Mesenchymal stem cell (in vitro differentiated cells and primary cell): ENCODE data around the gene PLD3.

ENCODE experiments used
- DNase-seq: peaks from one replicate; pipeline ENCODE4 v3.0.0-alpha.2; 2013
- H2AFZ ChIP-seq: one replicate; pipeline ENCODE4 v1.6.1; 2013; ENCODE audit warnings: low read depth, mild to moderate bottlenecking, control low read depth, inconsistent platforms, low read length, moderate library complexity
- H2AK5ac ChIP-seq: 2 replicates; pipeline ENCODE4 v1.6.1; 2013; ENCODE audit warnings: low read length, moderate library complexity, mild to moderate bottlenecking, inconsistent platforms; ENCODE audit not compliant: severe bottlenecking
- H2BK120ac ChIP-seq: one replicate; pipeline ENCODE4 v1.6.1; 2013; ENCODE audit warnings: low read depth, mild to moderate bottlenecking, inconsistent platforms, low read length, moderate library complexity
- H2BK12ac ChIP-seq, 2 experiments: one replicate each; pipeline ENCODE4 v1.6.1; 2013; ENCODE audit warnings: inconsistent platforms in 2 of 2, low read length in 2 of 2, mild to moderate bottlenecking in 2 of 2, moderate library complexity in 2 of 2, control low read depth in 1 of 2
- H2BK15ac ChIP-seq: one replicate; pipeline ENCODE4 v1.6.1; 2013; ENCODE audit warnings: mild to moderate bottlenecking, low read depth, inconsistent platforms; ENCODE audit not compliant: poor library complexity, severe bottlenecking
- H2BK5ac ChIP-seq: 2 replicates; pipeline ENCODE4 v1.6.1; 2013; ENCODE audit warnings: low read depth, mild to moderate bottlenecking, low read length, control low read depth, inconsistent platforms; ENCODE audit not compliant: poor library complexity, severe bottlenecking
- H3K14ac ChIP-seq, 2 experiments: one replicate each; pipeline ENCODE4 v1.6.1; 2013; ENCODE audit warnings: inconsistent platforms in 2 of 2, low read length in 2 of 2, control low read depth in 1 of 2, mild to moderate bottlenecking in 1 of 2, moderate library complexity in 1 of 2
- H3K18ac ChIP-seq, 2 experiments: one replicate each; pipeline ENCODE4 v1.6.1; 2013; ENCODE audit warnings: inconsistent platforms in 2 of 2, low read length in 2 of 2, control low read depth in 1 of 2, low read depth in 1 of 2, mild to moderate bottlenecking in 1 of 2
- H3K23ac ChIP-seq, 2 experiments: one replicate each; pipeline ENCODE4 v1.6.1; 2013; ENCODE audit warnings: inconsistent platforms in 2 of 2, low read length in 2 of 2, mild to moderate bottlenecking in 2 of 2, moderate library complexity in 2 of 2, control low read depth in 1 of 2
- H3K27ac ChIP-seq: 2 replicates; pipeline ENCODE4 v1.5.1; 2013; ENCODE audit warnings: mild to moderate bottlenecking, moderate library complexity, low read length, control low read depth, inconsistent platforms; ENCODE audit not compliant: poor library complexity, severe bottlenecking
- H3K27me3 ChIP-seq, 2 experiments: 2 replicates each; pipeline versions ENCODE4 v1.6.1 to v1.7.0; 2013; ENCODE audit warnings: low read length in 2 of 2, mild to moderate bottlenecking in 2 of 2, moderate library complexity in 2 of 2, control low read depth in 1 of 2, inconsistent platforms in 1 of 2; ENCODE audit not compliant: control insufficient read depth in 1 of 2, insufficient read depth in 1 of 2
- H3K36me3 ChIP-seq, 2 experiments: 2 replicates each; pipeline versions ENCODE4 v1.6.1 to v1.7.0; 2013; ENCODE audit warnings: low read length in 2 of 2, control low read depth in 1 of 2, inconsistent platforms in 1 of 2, low read depth in 1 of 2, mild to moderate bottlenecking in 1 of 2; ENCODE audit not compliant: insufficient read depth in 2 of 2, control insufficient read depth in 1 of 2
- H3K4ac ChIP-seq, 2 experiments: one replicate each; pipeline ENCODE4 v1.6.1; 2013; ENCODE audit warnings: inconsistent platforms in 2 of 2, low read length in 2 of 2, mild to moderate bottlenecking in 2 of 2, moderate library complexity in 2 of 2, control low read depth in 1 of 2, low read depth in 1 of 2
- H3K4me1 ChIP-seq: 2 replicates; pipeline ENCODE4 v1.6.1; 2013; ENCODE audit warnings: low read depth, low read length, control low read depth; ENCODE audit not compliant: control insufficient read depth, insufficient read depth
- H3K4me2 ChIP-seq: 2 replicates; pipeline ENCODE4 v1.6.1; 2013; ENCODE audit warnings: low read length, mild to moderate bottlenecking, inconsistent platforms; ENCODE audit not compliant: poor library complexity, severe bottlenecking
- H3K4me3 ChIP-seq, 2 experiments: 2 replicates each; pipeline versions ENCODE4 v1.5.1 to v1.7.0; 2013; ENCODE audit warnings: low read length in 2 of 2, mild to moderate bottlenecking in 2 of 2, control low read depth in 1 of 2, low read depth in 1 of 2; ENCODE audit not compliant: insufficient read depth in 1 of 2
- H3K79me1 ChIP-seq: replicated peaks from 2 replicates; pipeline ENCODE4 v1.6.1; 2013; ENCODE audit warnings: mild to moderate bottlenecking, control low read depth, low read length, inconsistent platforms; ENCODE audit not compliant: poor library complexity, severe bottlenecking
- H3K9ac ChIP-seq: 2 replicates; pipeline ENCODE4 v1.7.0; 2013; ENCODE audit warnings: mild to moderate bottlenecking, low read length, moderate library complexity
- H3K9me3 ChIP-seq: 2 replicates; pipeline ENCODE4 v1.7.0; 2013; ENCODE audit warnings: mild to moderate bottlenecking, low read length; ENCODE audit not compliant: control insufficient read depth
- H4K8ac ChIP-seq: one replicate; pipeline ENCODE4 v1.6.1; 2013; ENCODE audit warnings: inconsistent platforms, mild to moderate bottlenecking, low read length, moderate library complexity
- H4K91ac ChIP-seq: one replicate; pipeline ENCODE4 v1.6.1; 2013; ENCODE audit warnings: mild to moderate bottlenecking, low read length, inconsistent platforms
- WGBS: methylation state at CpG from one replicate; pipeline ENCODE4 v1.1.7; 2013; ENCODE audit warnings: mixed read lengths; 5-methylcytosine and 5-hydroxymethylcytosine counted together

PLD3 gene

GRCh38 chr19:40383668-40384248 lies 35.3 kb downstream of the PLD3 start:
- no peak overlapping the region for H3K27ac ChIP-seq
- peaks cover 5% of the 10 kb centered on the region for H3K4me1 ChIP-seq
- no peak overlapping the region for H4K8ac ChIP-seq
- peak overlapping the region in 1 of 2 experiments; percentile 30 for H3K23ac ChIP-seq
- no peaks in the 10 kb centered on the region for H3K79me1 ChIP-seq
- H3K4me3 ChIP-seq = no peak overlapping the region
- WGBS = 84% methylated on average over 28 of the region's 28 CpGs
- H3K4ac ChIP-seq = no peak overlapping the region
- peaks cover 16 to 27% of the 10 kb centered on the region in 2 experiments for H3K36me3 ChIP-seq
- DNase-seq = no peak
- no peaks in the 10 kb centered on the region for H3K9me3 ChIP-seq
- no peak overlapping the region for H2BK120ac ChIP-seq
- H2BK5ac ChIP-seq = no peak overlapping the region
- H3K14ac ChIP-seq = no peak overlapping the region
- H2AK5ac ChIP-seq = no peak overlapping the region
- peaks cover 0 to 5% of the 10 kb centered on the region in 2 experiments for H3K27me3 ChIP-seq
- H3K9ac ChIP-seq = no peak overlapping the region
- H2AFZ ChIP-seq = no peak overlapping the region
- no peak overlapping the region for H3K4me2 ChIP-seq
- no peak overlapping the region for H3K18ac ChIP-seq
- H4K91ac ChIP-seq = no peak overlapping the region
- no peak overlapping the region for H2BK12ac ChIP-seq
- no peak overlapping the region for H2BK15ac ChIP-seq

- WGBS = 93% methylated on average over 10 of the region's 10 CpGs
- Histone ChIP-seq H3K79me1 (no peaks in the 10 kb centered on the region), H4K8ac (no peak overlapping the region), H3K23ac (no peak overlapping the region), H2AK5ac (no peak overlapping the region), H3K4me2 (no peak overlapping the region), H3K9ac (no peak overlapping the region), H2BK15ac (no peak overlapping the region), H3K4me1 (peaks cover 3% of the 10 kb centered on the region), H2BK5ac (no peak overlapping the region), H2AFZ (no peak overlapping the region), H3K9me3 (no peaks in the 10 kb centered on the region), H3K14ac (no peak overlapping the region), H3K18ac (no peak overlapping the region), H2BK12ac (no peak overlapping the region), H4K91ac (no peak overlapping the region), H2BK120ac (no peak overlapping the region), H3K27ac (no peak overlapping the region), H3K27me3 (peaks cover 0 to 5% of the 10 kb centered on the region in 2 experiments), H3K4me3 (no peak overlapping the region), H3K4ac (no peak overlapping the region), H3K36me3 (peaks cover 0 to under 1% of the 10 kb centered on the region in 2 experiments)
- DNase-seq = no peak
Measured at GRCh38 chr19:40387155-40387554, 38.7 kb downstream of the PLD3 start.

GRCh38 chr19:40388481-40388880 lies 40.0 kb downstream of the PLD3 start:
- Histone ChIP-seq H4K8ac (no peak overlapping the region), H3K27me3 (peaks cover 0 to 5% of the 10 kb centered on the region in 2 experiments), H3K23ac (no peak overlapping the region), H3K14ac (peak overlapping the region in 1 of 2 experiments; percentile 1), H3K4ac (no peak overlapping the region), H2AK5ac (no peak overlapping the region), H3K4me2 (no peak overlapping the region), H3K9me3 (no peaks in the 10 kb centered on the region), H3K18ac (no peak overlapping the region), H2AFZ (no peak overlapping the region), H3K9ac (no peak overlapping the region), H2BK120ac (no peak overlapping the region), H3K27ac (no peak overlapping the region), H2BK15ac (no peak overlapping the region), H3K36me3 (peaks cover 0 to 2% of the 10 kb centered on the region in 2 experiments), H3K4me3 (no peak overlapping the region), H3K4me1 (peaks cover 3% of the 10 kb centered on the region), H2BK12ac (no peak overlapping the region), H4K91ac (no peak overlapping the region), H2BK5ac (no peak overlapping the region), H3K79me1 (no peaks in the 10 kb centered on the region)
- WGBS = 80% methylated on average over 3 of the region's 3 CpGs
- DNase-seq = no peak

- no peak overlapping the region for H4K8ac ChIP-seq
- H2AK5ac ChIP-seq = no peak overlapping the region
- H2BK120ac ChIP-seq = no peak overlapping the region
- peaks cover 0 to 5% of the 10 kb centered on the region in 2 experiments for H3K27me3 ChIP-seq
- peaks cover 0 to 2% of the 10 kb centered on the region in 2 experiments for H3K36me3 ChIP-seq
- no peak overlapping the region for H3K23ac ChIP-seq
- H2BK5ac ChIP-seq = no peak overlapping the region
- WGBS = 97% methylated on average over 32 of the region's 33 CpGs
- H3K14ac ChIP-seq = no peak overlapping the region
- no peak overlapping the region for H3K9ac ChIP-seq
- no peak overlapping the region for H3K4ac ChIP-seq
- H4K91ac ChIP-seq = peak overlapping the region; percentile 35
- no peak overlapping the region for H3K4me3 ChIP-seq
- no peak overlapping the region for H2BK12ac ChIP-seq
- H3K9me3 ChIP-seq = no peaks in the 10 kb centered on the region
- H3K18ac ChIP-seq = no peak overlapping the region
- H2BK15ac ChIP-seq = no peak overlapping the region
- no peaks in the 10 kb centered on the region for H3K79me1 ChIP-seq
- no peak overlapping the region for H3K4me2 ChIP-seq
- H3K4me1 ChIP-seq = peaks cover under 1% of the 10 kb centered on the region
- no peak overlapping the region for H2AFZ ChIP-seq
- no peak for DNase-seq
- no peak overlapping the region for H3K27ac ChIP-seq
Measured at GRCh38 chr19:40389404-40390083, 41.0 kb downstream of the PLD3 start.
